HS-5 (cell line): ENCODE measurements around the gene OR13C4.
"Not testable (repeated sequence)": the region's sequence is repeated elsewhere in the genome, so short reads cannot be mapped to it uniquely, and the experiment has no call there.

ENCODE experiments used
- DNase-seq: peaks from one replicate; pipeline ENCODE4 v3.0.0-alpha.2; 2012; ENCODE audit warnings: low read depth

Gene OR13C4

DNA sequence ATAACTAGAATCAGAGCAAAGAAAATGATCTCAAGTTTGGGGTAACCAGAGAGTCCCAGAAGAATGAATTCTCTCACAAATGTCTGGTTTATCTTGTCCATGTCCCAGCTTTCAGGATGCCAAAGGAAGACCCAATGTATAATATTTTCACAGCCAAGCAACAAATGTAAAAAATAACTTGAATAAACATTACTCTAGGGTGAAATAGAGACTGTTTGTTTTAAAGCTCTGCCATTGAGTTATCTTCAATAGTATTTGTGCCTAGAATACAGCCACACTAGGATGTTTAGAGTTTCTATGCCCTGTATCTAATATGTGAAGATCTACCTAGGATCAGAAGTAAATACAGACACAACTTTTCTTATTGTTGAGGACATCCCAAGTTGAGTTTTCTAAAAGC is at the start of gene OR13C4:
TSS of gene OR13C4 (minus strand) at position 101 of the 400 bp plus-strand sequence. CDS start at position 101, 0 bp downstream.
- no peak for DNase-seq

DNA sequence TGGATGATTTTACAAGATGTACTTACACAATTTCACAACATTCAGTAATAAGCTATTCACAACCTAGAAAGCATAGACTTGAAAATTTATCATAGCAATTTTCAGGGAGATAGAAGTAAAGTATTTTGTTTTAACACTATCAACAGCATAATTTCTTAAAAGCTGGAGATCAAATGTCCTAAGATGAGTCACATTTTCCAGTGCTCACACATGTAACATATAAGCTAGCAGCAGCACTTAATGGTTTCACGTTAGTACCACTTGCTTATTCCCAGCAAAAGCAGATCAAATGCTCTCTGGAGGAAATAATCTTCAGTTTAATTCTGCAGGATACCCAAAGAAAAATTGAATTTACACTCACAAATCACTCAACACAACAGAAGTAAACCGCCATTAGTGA is 48.4 kb upstream of the OR13C4 start:
- DNase-seq, result no peak

DNA sequence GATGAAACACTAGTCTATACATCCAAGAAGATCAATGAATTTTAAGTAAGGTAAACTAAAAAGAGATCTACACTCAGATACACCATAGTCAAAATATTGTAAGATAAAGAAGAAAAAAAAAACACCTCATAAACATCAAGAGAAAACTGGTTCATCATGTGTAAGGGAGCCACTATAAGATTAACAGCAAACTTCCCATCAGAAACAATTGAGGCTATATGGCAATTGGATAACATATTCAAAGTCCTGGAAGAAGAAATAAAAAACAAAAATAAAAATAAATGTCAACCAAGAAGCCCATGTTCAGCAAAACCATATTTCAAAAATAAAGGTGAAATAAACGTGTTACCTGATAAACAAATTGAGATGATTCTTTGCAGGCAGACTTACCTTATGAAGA is 45.6 kb upstream of the OR13C4 start:
- DNase-seq, result no peak

DNA sequence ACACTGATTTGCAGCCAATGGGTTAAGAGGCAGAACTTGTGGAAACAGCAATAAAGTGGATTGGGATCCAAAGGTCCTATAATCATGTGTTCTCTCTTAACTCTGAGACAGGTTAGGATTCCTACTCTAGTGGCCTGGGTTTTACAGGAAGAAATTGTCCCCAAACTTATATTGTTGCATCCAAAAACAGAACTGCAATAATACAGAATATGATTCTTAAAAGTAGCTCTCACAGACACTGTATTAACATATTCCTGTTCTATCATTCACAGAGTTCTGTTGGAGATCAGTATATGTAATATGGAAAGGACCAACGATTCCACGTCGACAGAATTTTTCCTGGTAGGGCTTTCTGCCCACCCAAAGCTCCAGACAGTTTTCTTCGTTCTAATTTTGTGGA is 41.9 kb upstream of the OR13C4 start, which contains the start of gene OR13C8:
TSS of gene OR13C8 (plus strand) at position 301 of the 400 bp plus-strand sequence. CDS start at position 301, 0 bp downstream.
- DNase-seq, result no peak

DNA sequence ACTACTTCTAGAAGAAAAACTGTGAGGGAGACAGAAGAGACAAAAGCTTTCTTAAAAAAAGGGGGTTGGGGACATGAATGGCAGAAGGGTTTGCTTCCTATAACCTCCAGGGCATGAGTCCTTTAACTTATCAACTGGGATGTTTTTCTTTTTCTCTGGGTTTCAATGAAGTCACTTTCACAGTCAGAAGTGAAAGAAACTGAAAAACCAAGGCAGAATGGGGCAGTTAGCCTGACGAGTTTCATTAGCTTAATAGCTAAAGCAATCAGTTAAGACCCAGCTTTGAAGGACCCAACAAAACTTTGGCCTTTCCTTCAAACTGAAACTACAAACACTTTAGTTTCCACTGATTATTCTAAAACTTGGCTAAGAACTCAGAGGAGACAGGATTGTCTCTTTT is 37.3 kb upstream of the OR13C4 start:
- DNase-seq, result no peak

DNA sequence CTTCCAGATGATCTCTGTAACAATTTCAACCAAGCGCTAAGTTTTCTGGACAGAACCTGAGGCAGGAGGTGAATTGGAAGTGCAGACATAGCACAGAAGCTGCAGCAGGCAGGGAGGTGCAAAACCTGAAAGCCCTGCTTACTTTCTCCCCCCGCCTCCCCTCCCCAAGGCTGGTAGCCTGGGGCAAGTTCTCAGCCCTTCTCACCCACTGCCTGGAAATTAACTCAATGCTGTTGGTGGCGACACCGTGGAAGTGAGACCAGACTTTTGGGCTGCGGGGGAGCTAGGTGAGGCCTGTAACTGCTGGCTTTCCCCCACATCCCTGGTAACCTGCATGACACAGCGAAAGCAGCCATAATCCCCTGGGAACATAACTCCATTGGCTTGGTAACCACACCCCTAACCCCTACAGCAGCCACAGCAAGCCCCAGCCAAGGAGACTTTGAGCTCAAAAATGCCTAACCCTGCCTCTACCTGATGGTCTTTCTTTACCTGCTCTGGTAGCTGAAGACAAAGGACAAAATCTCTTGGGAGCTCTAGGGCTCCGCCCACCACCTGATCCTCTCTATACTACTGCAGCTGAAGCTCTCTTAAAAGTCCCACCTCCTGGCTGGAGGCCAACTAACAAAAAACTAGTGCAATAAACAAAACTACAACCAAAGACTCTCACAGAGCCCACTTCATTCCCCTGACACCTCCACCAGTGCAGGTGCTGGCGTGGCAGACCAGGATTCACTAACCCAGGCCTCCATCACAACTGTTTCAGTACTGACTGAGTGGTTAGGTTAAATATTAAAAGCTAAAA is 30.0 kb upstream of the OR13C4 start:
- no peak for DNase-seq

DNA sequence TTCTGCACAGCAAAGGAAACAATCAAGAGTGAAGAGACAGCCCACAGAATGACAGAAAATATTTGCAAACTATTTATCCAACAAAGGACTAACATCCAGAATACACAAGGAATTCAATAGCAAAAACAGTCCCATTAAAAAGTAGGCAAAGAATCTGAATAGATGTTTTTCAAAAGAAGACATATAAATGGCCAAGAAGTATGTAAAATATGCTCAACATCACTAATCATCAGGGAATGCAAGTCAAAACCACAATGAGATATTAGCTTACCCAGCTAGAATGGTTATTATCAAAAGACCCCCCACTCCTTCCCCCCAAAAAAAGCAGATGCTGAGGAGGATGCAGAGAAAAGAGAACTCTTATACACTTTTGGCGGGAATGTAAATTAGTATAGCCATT is 28.5 kb upstream of the OR13C4 start:
- no peak for DNase-seq

DNA sequence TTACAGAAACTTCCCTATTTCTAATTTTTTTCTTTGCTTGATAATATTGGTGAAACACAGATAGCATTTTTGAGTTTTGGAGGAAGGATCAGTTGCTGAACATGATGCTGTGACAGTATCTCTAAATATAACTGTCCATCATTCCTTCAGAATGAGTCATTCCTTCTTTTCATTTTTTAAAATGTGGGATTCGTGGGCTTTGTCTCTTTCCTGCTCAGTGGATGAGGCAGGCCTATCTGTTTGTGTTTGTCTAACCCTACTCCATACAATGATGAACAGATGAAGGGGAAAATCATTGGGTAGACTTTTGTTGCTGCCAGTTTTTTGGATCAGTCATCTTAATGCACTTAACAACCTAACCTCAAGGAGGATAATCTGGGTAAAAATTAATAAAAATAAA is 26.3 kb upstream of the OR13C4 start:
- peak; percentile 53 for DNase-seq

DNA sequence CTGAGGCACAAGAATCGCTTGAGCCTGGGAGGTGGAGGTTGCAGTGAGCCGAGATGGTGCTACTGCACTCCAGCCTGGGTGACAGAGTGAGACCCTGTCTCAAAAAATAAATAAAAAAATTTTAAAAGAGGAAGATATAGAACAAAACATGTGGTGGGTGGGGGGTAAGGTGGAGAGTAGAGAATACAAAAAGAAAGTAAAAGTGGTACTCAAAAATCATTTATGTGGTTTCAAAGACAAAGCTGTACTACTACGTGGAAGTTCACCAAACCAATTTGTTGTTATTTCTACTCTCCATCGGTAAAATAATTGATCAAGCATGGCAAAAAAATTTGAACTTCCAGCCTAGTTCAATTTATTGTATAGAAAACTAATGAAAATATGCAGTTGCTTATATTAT is 17.6 kb upstream of the OR13C4 start:
- DNase-seq, result no peak

DNA sequence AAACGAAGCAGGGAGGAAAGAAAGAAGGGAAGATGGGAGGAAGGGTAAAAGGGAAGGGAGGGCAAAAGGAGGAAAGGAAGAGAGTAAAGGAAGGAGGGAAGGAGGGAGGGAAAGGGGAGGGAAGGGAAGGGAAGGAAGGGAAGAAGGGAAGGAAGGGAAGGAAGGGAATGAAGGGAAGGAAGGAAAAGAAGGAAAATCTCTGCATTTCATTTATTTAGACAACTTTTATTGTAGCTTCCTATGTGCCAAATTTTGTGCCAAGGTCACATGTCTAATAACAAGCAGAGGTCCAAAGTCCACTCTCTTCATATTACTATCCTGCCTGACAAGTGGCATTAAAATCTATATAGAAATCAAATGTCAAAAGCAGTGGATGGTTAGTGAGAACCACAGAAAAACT is 12.3 kb upstream of the OR13C4 start:
- no peak for DNase-seq

DNA sequence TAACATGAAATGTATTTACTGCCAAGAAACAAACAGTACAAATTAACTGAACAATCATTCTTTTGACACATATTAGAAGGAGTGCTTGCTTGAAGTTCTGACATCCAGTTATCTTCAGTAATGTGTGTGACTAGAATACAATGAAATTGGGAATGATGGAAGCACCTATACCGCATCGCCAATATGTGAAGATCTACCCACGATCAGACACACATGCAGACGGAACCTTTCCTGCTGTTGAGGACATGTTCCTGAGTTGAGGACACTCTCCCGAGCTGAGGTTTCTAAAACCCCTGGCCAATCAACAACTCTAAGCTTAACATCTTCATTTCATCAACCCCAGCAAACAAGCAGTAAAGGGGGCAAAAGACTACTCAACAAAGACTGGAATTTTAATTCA is 9.7 kb upstream of the OR13C4 start, which contains the start of gene OR13C3:
TSS of gene OR13C3 (minus strand) at position 101 of the 400 bp plus-strand sequence. CDS start 133 bp downstream, outside the sequence.
- DNase-seq, result no peak

DNA sequence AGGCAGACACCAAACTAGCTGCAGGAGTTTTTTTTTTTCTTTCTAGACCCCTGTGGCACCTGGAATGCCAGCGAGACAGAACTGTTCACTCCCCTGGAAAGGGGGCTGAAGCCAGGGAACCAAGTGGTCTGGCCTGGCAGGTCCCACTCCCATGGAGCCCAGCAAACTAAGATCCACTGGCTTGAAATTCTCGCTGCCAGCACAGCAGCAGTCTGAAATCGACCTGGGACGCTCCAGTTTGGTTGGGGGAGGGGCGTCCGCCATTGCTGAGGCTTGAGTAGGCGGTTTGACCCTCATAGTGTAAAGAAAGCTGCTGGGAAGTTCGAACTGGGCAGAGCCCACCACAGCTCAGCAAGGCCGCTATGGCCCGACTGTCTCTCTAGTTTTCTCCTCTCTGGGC is 6.8 kb downstream of the OR13C4 start:
- DNase-seq, result not testable (repeated sequence)

DNA sequence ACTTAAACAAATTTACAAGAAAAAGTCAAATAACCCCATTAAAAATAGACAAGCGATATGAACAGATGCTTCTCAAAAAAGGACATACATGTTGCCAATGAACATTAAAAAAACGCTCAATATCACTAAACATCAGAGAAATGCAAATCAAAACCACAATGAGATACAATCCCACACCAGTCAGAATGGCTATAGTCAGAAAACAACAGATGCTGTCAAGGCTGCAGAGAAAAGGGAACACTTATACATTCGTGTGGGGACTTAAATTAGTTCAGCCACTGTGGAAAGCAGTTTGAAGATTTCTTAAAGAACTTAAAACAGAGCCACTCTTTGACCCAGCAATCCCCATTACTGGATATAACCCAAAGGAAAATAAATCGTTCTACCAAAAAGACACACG is 12.1 kb downstream of the OR13C4 start:
- DNase-seq, result no peak

DNA sequence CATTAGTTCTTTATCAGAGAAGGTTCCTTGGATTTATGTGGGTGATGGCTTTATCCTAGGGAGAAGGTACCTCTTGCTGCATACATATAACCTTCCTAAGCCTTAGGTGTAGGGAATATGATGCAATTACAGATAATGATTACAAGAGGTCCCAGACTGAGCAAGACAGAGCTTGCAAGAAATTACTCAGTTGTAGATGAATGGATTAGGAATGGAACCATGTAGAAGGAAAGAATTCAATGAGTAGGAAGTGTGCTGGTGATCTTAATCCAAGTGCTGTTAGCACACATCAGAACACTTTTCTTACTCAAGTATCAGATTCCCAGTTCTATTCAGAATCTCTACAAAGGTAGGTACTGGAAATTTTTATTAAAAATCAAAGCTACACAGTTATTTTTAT is 20.4 kb downstream of the OR13C4 start:
- no peak for DNase-seq

DNA sequence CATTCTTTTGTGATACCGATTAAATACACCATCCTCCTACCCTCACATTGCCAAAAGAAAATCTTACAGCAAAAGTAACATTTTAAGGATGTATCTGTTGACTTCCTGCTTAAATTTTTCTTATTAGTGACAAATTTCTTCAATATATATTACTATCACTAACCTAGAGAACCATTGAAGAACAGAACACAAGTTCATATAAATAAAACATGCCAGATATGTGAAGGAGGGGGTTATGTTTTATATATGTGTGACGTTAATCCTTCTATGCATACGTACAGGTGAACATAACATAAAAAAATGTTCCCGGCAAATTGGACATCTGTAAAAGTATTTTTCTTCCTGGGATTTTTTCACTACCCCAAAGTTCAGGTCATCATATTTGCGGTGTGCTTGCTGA is 23.0 kb downstream of the OR13C4 start, which contains the start of gene OR13F1:
TSS of gene OR13F1 (plus strand) at position 301 of the 400 bp plus-strand sequence. CDS start at position 301, 0 bp downstream.
- DNase-seq, result no peak

DNA sequence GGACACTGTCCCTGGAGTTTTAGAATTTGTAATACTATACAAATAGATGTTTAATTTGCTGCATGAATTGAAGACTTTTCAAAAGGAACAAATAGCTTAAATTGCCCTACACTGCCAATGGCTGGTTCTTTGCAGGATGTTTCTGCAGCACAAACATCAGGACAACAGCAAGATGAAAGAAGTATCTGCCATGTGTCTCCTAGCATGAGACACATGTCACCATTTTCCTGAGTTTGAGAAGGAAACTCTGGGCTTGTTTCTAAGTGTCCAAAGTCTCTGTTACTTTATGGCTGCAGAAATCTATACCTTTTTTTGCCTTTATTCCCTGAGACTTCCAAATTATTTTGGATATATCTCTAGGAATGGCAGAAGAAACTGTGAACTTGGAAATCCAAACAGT is 23.6 kb downstream of the OR13C4 start:
- DNase-seq, result no peak

DNA sequence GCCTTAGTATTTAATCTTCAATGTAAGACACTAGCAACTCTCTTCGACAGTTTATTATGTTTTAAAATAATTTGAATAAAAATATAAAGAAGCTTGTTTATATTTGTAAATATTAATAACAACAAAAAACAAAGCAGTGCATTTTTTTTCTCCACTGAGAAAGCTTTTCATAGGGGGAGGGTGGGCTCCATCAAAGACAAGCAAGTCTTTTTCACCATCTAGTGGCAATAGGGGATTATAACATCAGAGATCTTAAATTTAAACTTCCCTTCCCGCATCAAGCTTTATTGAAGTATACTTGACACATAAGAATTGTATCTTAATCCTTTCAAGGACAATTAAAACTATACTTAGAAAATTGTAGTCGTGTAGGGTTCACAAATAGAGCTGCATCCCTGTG is 32.2 kb downstream of the OR13C4 start:
- DNase-seq, result peak; percentile 4

DNA sequence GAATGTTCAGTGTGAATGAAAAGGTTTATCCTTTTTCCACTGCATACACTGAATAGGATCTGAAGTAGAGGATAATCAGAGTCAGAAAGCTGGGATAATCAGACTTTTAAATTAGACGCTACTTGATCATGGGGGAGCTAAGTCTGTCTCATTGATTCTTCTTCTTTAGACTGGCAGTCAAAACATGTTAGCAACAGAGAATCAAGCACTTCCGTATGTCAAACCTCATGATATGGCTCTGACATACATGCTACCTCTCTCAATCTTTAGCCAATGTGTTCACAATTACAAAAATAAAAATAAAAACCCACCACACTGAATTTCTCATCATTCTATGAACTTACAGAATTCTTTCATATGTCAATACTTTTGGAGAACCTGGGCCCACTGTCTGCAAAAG is 42.0 kb downstream of the OR13C4 start:
- DNase-seq, result no peak

DNA sequence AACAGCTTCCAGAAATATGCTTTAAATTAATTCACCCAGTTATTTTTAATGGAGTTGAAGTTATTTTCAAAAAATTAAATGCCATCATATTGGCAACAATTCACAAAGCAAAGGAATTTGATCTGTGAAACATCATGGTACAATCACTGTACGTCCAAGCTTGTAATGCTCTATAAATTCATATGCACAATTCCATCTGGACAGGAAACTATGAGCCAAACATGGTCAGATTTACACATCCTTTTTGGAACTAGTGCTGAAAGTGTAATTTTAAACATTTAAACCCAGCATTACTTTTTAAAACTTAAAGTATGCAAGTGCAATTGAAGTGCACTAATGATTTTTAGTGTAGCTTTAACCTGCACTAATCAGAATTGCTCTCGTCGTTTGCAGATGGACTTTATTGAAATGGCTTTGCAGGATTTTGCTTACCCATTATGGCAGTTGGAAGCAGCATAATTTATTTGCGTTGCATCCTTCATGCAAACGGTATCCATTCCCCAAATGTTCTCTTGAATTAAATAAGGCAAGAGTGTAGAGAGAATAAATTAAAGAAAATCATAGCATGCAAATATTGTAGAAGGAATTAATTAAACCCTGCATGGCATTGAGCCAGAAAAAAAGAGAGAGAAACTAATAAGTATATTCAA is 44.0 kb downstream of the OR13C4 start:
- no peak for DNase-seq
